Suprapubic skin (tissue), 4 donors: ENCODE data around the gene TRAK1. TPM values are rescaled to one million over a fixed set of nuclear protein-coding genes. Genes with fewer than 3 reads are reported as not detected.

Experiments
- DNase-seq, 2 donors: peaks; one replicate each; pipeline ENCODE4 v3.0.0-alpha.2; 2019; ENCODE audit warnings: low spot score in 2 of 2
- H3K27ac ChIP-seq: fragments of 200-600 bp; sonication (generic); one replicate; pipeline ENCODE4 v1.5.1; 2019
- H3K27me3 ChIP-seq: fragments of 200-600 bp; sonication (generic); one replicate; pipeline ENCODE4 v1.5.1; 2019
- H3K36me3 ChIP-seq: fragments of 200-600 bp; sonication (generic); one replicate; pipeline ENCODE4 v1.5.1; 2019
- H3K4me1 ChIP-seq: fragments of 200-600 bp; sonication (generic); one replicate; pipeline ENCODE4 v1.5.1; 2019
- H3K4me3 ChIP-seq: fragments of 200-600 bp; sonication (generic); one replicate; pipeline ENCODE4 v1.5.1; 2019; ENCODE audit warnings: mild to moderate bottlenecking
- H3K9me3 ChIP-seq: fragments of 200-600 bp; sonication (generic); one replicate; pipeline ENCODE4 v1.5.1; 2019
- CTCF ChIP-seq, 2 donors: fragments of 200-600 bp in 1 of 2; fragments of 450-650 bp in 1 of 2; sonication (generic) in 1 of 2; IDR thresholded peaks; one replicate each; pipeline ENCODE4 v1.5.1; 2016 to 2019; ENCODE audit warnings: antibody characterized with exemption in 2 of 2, mild to moderate bottlenecking in 1 of 2, moderate library complexity in 1 of 2
- EP300 ChIP-seq: sonication (generic); formaldehyde crosslinking; IDR thresholded peaks from one replicate; pipeline ENCODE4 v1.6.1; 2017; ENCODE audit warnings: antibody characterized with exemption
- POLR2A ChIP-seq, 2 donors: fragments of 450-650 bp; IDR thresholded peaks; one replicate each; pipeline ENCODE4 v1.6.1; 2017; ENCODE audit warnings: antibody characterized with exemption in 2 of 2, mild to moderate bottlenecking in 2 of 2, moderate library complexity in 2 of 2
- POLR2AphosphoS5 ChIP-seq, 3 donors: sonication (generic); formaldehyde crosslinking; IDR thresholded peaks; one replicate each; pipeline ENCODE4 v1.6.1; 2017; ENCODE audit warnings: antibody characterized with exemption in 3 of 3
- WGBS: methylation state at CpG from one replicate; pipeline ENCODE4 v1.1.5; 2018; 5-methylcytosine and 5-hydroxymethylcytosine counted together
- total RNA-seq, 4 donors: library from RNA; depleted of rRNA; stranded (reverse); fragments of >200 nt; gene quantifications; one replicate each; pipeline ENCODE4 v1.1.0, GENCODE V29; 2016

Gene TRAK1
- total RNA-seq, 4 donors from 2014 or later: 78.3 to 214 (median 86.4) TPM

GRCh38 chr3:42202217-42202865 is 111.2 kb downstream of the TRAK1 start:
- TF ChIP-seq EP300 (no peak), POLR2A (IDR thresholded peaks at IDR 0.05) (no peak), CTCF (IDR thresholded peaks at IDR 0.05) (no peak), POLR2AphosphoS5 (IDR thresholded peaks at IDR 0.05) (no peak)
- 93% methylated on average over 34 of the region's 35 CpGs for WGBS
- Histone ChIP-seq H3K36me3 (peaks cover 81% of the 10 kb centered on the region), H3K27me3 (no peaks in the 10 kb centered on the region), H3K27ac (no peak overlapping the region), H3K4me3 (no peak overlapping the region), H3K9me3 (no peaks in the 10 kb centered on the region), H3K4me1 (no peaks in the 10 kb centered on the region)
- DNase-seq: no peak

GRCh38 chr3:42204867-42205599 is 113.9 kb downstream of the TRAK1 start:
- TF ChIP-seq EP300 (no peak), POLR2A (IDR thresholded peaks at IDR 0.05) (no peak), POLR2AphosphoS5 (IDR thresholded peaks at IDR 0.05) (no peak), CTCF (IDR thresholded peaks at IDR 0.05) (no peak)
- Histone ChIP-seq H3K36me3 (peaks cover 80% of the 10 kb centered on the region), H3K27ac (no peak overlapping the region), H3K9me3 (no peaks in the 10 kb centered on the region), H3K27me3 (no peaks in the 10 kb centered on the region), H3K4me1 (no peaks in the 10 kb centered on the region), H3K4me3 (no peak overlapping the region)
- no peak for DNase-seq
- WGBS: 82% methylated on average over 2 of the region's 2 CpGs

GRCh38 chr3:42205800-42206514 is 114.8 kb downstream of the TRAK1 start:
- DNase-seq: no peak
- H3K36me3 ChIP-seq: peaks cover 80% of the 10 kb centered on the region
- no peaks in the 10 kb centered on the region for H3K4me1 ChIP-seq
- no peak overlapping the region for H3K4me3 ChIP-seq
- TF ChIP-seq POLR2AphosphoS5 (IDR thresholded peaks at IDR 0.05) (no peak), EP300 (no peak)
- no peak overlapping the region for H3K27ac ChIP-seq
- H3K9me3 ChIP-seq: no peaks in the 10 kb centered on the region
- WGBS: 91% methylated on average over 4 of the region's 4 CpGs
- no peaks in the 10 kb centered on the region for H3K27me3 ChIP-seq

GRCh38 chr3:42209917-42210316 is 118.8 kb downstream of the TRAK1 start:
- Histone ChIP-seq H3K36me3 (peaks cover 81% of the 10 kb centered on the region), H3K27me3 (no peaks in the 10 kb centered on the region), H3K4me1 (peaks cover 3% of the 10 kb centered on the region), H3K9me3 (no peaks in the 10 kb centered on the region), H3K4me3 (no peak overlapping the region), H3K27ac (no peak overlapping the region)
- 80% methylated on average over 12 of the region's 12 CpGs for WGBS
- no peak for DNase-seq
- TF ChIP-seq POLR2AphosphoS5 (IDR thresholded peaks at IDR 0.05) (no peak), POLR2A (IDR thresholded peaks at IDR 0.05) (no peak), EP300 (no peak), CTCF (IDR thresholded peaks at IDR 0.05) (no peak)

GRCh38 chr3:42210726-42211125 is 119.6 kb downstream of the TRAK1 start:
- Histone ChIP-seq H3K27me3 (no peaks in the 10 kb centered on the region), H3K9me3 (no peaks in the 10 kb centered on the region), H3K4me1 (peaks cover 3% of the 10 kb centered on the region), H3K27ac (no peak overlapping the region), H3K4me3 (no peak overlapping the region), H3K36me3 (peaks cover 87% of the 10 kb centered on the region)
- WGBS: 91% methylated on average over 2 of the region's 2 CpGs
- no peak for TF ChIP-seq EP300
- no peak for TF ChIP-seq POLR2A (IDR thresholded peaks at IDR 0.05)
- no peak for TF ChIP-seq POLR2AphosphoS5 (IDR thresholded peaks at IDR 0.05)
- DNase-seq: no peak

GRCh38 chr3:42213417-42213816 is 122.3 kb downstream of the TRAK1 start:
- H3K27ac ChIP-seq: no peak overlapping the region
- H3K9me3 ChIP-seq: no peaks in the 10 kb centered on the region
- TF ChIP-seq EP300 (no peak), POLR2AphosphoS5 (IDR thresholded peaks at IDR 0.05) (no peak), CTCF (IDR thresholded peaks at IDR 0.05) (no peak), POLR2A (IDR thresholded peaks at IDR 0.05) (no peak)
- peaks cover 3% of the 10 kb centered on the region for H3K4me1 ChIP-seq
- H3K27me3 ChIP-seq: no peaks in the 10 kb centered on the region
- H3K4me3 ChIP-seq: no peak overlapping the region
- DNase-seq: no peak
- WGBS: 69% methylated on average over 6 of the region's 6 CpGs
- H3K36me3 ChIP-seq: peaks cover 73% of the 10 kb centered on the region
